KG1 (cell line): ENCODE results near the gene TEDC2.

ENCODE experiments used
- DNase-seq: peaks from one replicate; lab custom pipeline; 2025; lab: John Stamatoyannopoulos, UW

Gene TEDC2

GRCh38 chr16:2513405-2514332 is 53.8 kb downstream of the TEDC2 start, which contains the start of gene ATP6V0C:
Gene ATP6V0C (plus strand): TSS chr16:2513952. CDS start chr16:2514104, 152 bp downstream.
- peak; percentile 91 for DNase-seq
